Upper lobe of right lung (tissue), 1 donor: Measurements from ENCODE around the gene ZNF230. TPM values are rescaled to one million over a fixed set of nuclear protein-coding genes. Genes with fewer than 3 reads are reported as not detected.

Experiments used
- ATAC-seq: fragments of 200-7000 bp; cut with Tn5 transposase; one replicate; pipeline ENCODE4 v1.9.1; 2020; ENCODE audit warnings: mild to moderate bottlenecking, moderate library complexity
- DNase-seq: peaks from one replicate; pipeline ENCODE4 v3.0.0-alpha.2; 2020
- H3K27ac ChIP-seq: fragments of 200-600 bp; one replicate; pipeline ENCODE4 v1.8.0; 2022
- H3K27me3 ChIP-seq: fragments of 200-600 bp; one replicate; pipeline ENCODE4 v1.8.0; 2022; ENCODE audit warnings: mild to moderate bottlenecking
- H3K36me3 ChIP-seq: fragments of 200-600 bp; one replicate; pipeline ENCODE4 v1.8.0; 2022
- H3K4me1 ChIP-seq: fragments of 200-600 bp; one replicate; pipeline ENCODE4 v1.8.0; 2022
- H3K4me3 ChIP-seq: fragments of 200-600 bp; one replicate; pipeline ENCODE4 v1.8.0; 2022; ENCODE audit warnings: mild to moderate bottlenecking
- H3K9me3 ChIP-seq: fragments of 200-600 bp; one replicate; pipeline ENCODE4 v1.8.0; 2022
- CTCF ChIP-seq: fragments of 200-600 bp; IDR thresholded peaks from one replicate; pipeline ENCODE4 v1.8.0; 2022; ENCODE audit warnings: antibody characterized with exemption
- intact Hi-C: fragments of 100-400 bp; cut with DNase I; formaldehyde crosslinking; loops from one replicate; pipeline ENCODE4 v1.11.0; 2022
- total RNA-seq: library from RNA; stranded (reverse); fragmentation: NEBNext Ultra II Directional; extraction: Animal tissue kit (Norgen Biotek cat#: 25700); gene quantifications from one replicate; pipeline ENCODE4 v1.2.1, GENCODE V29; 2021
- donor health status: DM: no; HTN: yes; CAD: no; lungs with severe emphysema.

The ZNF230 gene
- total RNA-seq, 1 donor from 2014 or later, result 5.2 TPM

- Histone ChIP-seq H3K9me3 (peaks cover 18% of the 10 kb centered on the region), H3K36me3 (peaks cover 64% of the 10 kb centered on the region), H3K27me3 (no peaks in the 10 kb centered on the region), H3K4me1 (no peaks in the 10 kb centered on the region), H3K27ac (no peak overlapping the region), H3K4me3 (no peak overlapping the region)
- DNase-seq, result no peak
- no peak for TF ChIP-seq CTCF
- intact Hi-C loops, result no loop called here
- no peak for ATAC-seq
Observed at GRCh38 chr19:44061038-44061437, 58.3 kb downstream of the ZNF230 start.

Other genes starting within 250 kb of the ZNF230 start
- gene SMG9, start 248.0 kb upstream of the ZNF230 start, total RNA-seq, result 44.7 TPM
- 7.3 TPM for gene KCNN4, start 222.0 kb upstream of the ZNF230 start, total RNA-seq
- gene LYPD5, start 200.5 kb upstream of the ZNF230 start, total RNA-seq, result 3.6 TPM
- gene ZNF283, start 175.6 kb upstream of the ZNF230 start, total RNA-seq, result 11.7 TPM
- 2.4 TPM for gene ZNF404, start 119.0 kb upstream of the ZNF230 start, total RNA-seq
- gene ZNF45, start 67.7 kb upstream of the ZNF230 start, total RNA-seq, result 14.0 TPM
- gene ZNF221, start 51.7 kb upstream of the ZNF230 start, total RNA-seq, result 3.9 TPM
- 8.7 TPM for gene ZNF155, start 18.8 kb upstream of the ZNF230 start, total RNA-seq
- gene ZNF222, start 22.4 kb downstream of the ZNF230 start, total RNA-seq, result 4.5 TPM
- 5.8 TPM for gene ZNF223, start 49.1 kb downstream of the ZNF230 start, total RNA-seq
- 2.9 TPM for gene ZNF284, start 69.2 kb downstream of the ZNF230 start, total RNA-seq
- 24.8 TPM for gene ZNF224, start 91.4 kb downstream of the ZNF230 start, total RNA-seq
- 5.8 TPM for gene ZNF225, start 110.4 kb downstream of the ZNF230 start, total RNA-seq
- gene ZNF234, start 138.6 kb downstream of the ZNF230 start, total RNA-seq, result 10.4 TPM
- gene ZNF226, start 162.1 kb downstream of the ZNF230 start, total RNA-seq, result 16.8 TPM
- 17.0 TPM for gene ZNF227, start 209.6 kb downstream of the ZNF230 start, total RNA-seq